Kidney capillary endothelial cell (primary cell): ENCODE results near the gene ZFYVE28.

ENCODE experiments used
- DNase-seq: peaks from one replicate; pipeline ENCODE4 v3.0.0-alpha.2; 2018; ENCODE audit warnings: low spot score

The ZFYVE28 gene

GRCh38 chr4:2259541-2260343, 158.7 kb downstream of the ZFYVE28 start:
- no peak for DNase-seq

GRCh38 chr4:2259036-2259540, 159.4 kb downstream of the ZFYVE28 start:
- DNase-seq: no peak

- DNase-seq: no peak
These were observed 160.1 kb downstream of the ZFYVE28 start for GRCh38 chr4:2258091-2259035.

DNA sequence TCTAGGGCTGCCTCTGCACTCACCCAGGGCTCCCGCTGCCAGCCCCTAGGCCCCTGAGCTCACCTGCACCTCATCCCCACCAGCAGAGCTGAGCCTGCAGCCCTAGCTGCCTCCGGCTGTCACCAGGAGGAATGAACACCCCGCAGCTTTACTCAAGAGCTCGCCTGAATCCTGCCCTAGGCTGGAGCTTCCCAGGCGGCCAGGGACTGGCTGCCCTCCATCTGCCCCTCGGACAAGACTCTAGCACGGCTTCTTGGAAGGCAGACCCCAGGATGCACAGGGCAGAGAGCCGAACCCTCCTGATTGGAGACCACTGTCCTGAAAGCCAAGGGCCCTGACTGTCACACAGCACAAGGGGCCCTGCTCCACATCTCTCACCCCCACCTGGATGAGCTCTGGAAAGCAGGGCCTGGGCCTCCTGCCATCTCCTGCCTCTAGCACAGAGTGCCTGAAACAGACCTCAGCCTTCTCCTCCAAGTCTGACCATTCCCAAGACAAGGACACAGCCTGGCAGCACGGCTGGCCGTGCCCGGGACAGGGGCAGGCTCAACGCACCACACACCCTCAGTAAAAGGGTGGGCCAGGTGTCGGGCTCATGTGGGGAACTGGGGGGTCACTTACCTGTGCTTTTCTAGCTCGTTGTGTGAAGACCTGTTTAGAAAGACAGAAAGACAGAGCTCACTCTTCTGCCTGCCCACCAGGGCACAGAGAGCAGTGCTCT, 160.9 kb downstream of the ZFYVE28 start:
- no peak for DNase-seq

DNA sequence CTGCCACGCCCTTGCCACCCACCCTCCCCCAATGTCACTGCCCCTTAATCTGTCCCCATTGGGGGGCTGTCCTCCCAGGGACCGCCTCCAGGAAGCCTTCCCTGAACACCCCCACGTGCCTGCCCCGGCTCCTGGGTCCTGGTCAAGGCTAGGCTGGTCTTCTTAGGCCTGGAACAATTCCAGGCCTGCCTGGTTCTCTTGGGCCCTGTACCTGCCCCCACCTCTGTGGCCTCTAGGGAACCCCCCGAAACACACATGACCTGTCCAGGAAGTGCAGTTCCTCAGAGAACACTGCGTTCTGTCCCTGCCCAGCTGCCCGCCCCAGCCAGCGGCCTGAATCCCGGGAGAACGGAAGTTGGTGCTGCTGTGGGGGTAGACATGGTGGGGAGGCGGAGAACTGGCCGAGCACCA, 161.7 kb downstream of the ZFYVE28 start:
- peak; percentile 27 for DNase-seq

DNA sequence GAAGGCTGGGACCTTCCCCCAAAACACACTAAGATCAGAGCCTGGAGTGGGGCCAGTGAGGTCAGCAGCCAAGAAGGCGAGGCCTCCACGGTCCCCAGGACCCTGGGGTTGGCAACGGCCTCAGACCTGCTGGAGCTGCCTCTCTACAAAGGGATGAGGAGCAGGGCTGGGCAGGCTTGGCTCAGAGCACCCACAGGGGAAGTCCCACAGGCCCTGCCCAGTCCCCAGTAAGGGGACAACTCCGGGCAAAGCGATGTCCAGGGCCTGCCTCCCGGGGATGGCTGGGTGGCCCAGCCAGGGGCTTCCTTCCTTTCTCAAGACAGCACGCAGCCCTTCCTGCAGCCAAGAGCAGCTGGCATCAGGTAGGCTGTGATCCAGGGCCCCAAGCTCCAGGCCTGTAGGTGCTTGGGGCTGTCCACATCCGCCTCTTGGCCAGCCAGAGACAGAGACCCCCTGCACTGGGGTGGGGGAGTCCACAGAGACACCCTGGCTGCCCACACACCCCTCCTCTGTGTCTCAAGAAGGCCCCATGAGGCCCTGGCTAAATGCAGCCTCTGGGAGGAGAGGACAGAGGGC, 162.2 kb downstream of the ZFYVE28 start:
- DNase-seq: no peak

- no peak for DNase-seq
These were observed 162.8 kb downstream of the ZFYVE28 start for GRCh38 chr4:2255501-2256155.

DNA sequence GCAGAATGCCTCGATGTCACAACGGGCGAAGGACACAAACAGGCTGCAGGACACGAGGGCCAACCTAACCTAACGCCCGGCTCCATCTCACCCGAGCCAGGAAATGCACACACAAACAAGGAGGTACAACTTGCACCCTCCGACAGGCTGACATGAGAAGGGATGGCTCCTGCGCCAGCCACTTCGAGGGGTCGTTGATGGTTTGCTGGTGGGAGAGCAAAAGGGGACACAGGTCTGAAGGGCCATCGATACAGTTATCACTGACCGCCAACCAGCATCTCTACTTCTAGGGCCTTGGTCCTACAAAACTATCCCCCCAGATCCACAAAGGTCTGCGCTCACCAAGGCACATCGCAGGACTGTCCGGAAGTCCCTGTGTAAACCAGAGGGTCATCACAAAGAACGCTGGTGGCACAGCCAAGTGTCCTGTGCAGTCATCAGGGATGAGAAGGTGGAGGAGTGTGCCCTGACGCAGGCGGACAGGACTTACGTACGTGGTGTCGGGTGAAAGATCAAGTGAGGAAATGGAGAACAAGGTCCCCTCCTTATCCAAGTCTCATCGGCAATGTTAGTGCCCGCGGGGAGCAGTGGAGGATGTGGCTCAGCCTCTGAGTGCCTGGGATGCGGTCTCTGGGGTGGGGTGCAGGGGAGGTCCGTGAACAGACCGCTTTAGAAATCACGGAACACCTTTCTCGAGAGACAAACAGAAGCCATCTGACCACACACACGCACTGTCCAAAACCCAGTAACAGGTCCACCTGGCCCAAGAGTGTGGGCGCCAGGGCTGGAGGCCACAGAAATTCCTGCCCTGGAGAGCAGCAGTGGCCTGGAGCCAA, 163.6 kb downstream of the ZFYVE28 start:
- no peak for DNase-seq

DNA sequence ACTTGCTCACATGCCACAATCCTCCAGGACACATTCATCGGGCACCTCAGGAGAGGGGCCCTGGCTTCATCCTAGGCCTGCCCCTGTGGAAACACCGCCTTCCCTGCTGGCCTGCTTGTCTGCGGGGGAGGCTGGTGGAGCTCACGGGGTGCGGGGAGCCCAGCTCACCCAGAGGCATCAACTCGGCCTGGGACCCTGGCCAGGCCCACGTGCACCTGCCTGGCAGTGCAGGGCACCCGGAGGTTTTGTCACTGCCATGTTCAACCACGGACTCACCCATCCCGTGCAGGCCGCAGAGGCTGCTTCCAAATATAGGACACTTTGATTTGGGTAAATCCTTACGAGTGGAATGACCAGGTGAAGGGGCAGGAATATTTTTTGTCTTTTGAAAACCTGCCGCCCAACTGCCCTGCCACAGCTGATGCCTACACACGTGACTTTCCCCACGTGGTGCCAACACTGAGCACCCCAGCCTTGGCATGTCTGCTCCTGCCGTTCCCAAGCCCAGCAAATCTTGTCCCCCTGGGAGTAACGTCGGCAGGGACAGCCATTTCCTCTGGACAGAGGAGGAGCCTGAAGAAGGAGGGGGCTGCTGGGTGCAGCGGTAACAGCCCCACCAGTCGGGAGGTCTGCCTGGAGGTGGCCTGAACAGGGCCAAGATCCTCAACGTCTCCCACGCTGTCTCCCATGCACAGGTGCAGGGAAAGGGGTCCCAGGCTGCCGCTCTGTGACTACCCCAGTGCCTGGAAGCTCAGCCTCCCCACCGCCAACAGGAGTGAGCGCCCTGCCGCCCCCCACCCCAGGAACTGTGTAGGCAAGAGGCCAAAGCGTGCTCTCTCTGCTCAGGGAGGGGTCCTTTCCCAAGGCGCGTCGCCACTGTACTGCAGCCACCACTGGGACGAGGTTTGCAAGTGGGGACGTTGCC, 165.0 kb downstream of the ZFYVE28 start:
- no peak for DNase-seq

DNA sequence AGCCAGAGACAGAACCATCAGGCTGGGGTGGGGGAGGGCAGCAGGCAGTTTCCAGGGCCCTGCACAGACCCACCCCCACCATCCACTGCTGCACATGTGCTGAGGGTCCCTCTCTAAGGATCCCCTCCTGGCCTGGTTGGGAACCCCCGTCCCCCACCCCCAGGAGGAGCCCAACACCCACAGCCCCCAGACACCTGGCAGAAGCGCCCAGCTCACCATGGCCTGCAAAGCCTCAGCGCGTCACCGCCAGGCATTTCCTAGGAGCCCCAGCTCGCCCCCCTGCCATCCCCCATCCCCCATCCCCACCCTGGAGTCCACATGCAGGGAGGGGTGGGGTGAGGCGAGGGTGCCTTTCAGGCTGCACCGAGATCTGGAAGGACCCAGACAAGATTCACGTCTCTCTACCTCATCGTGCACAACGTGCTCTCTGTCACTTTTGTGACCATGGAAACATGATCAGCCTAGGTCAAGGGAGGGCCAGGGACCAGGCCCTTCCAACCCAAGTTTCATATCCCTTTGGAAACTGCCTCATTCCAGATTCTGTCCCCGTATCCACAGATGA, 165.8 kb downstream of the ZFYVE28 start:
- DNase-seq: no peak

- DNase-seq: no peak
These were observed 166.5 kb downstream of the ZFYVE28 start for GRCh38 chr4:2251795-2252529.

- no peak for DNase-seq
These were observed 167.2 kb downstream of the ZFYVE28 start for GRCh38 chr4:2251073-2251794.

DNA sequence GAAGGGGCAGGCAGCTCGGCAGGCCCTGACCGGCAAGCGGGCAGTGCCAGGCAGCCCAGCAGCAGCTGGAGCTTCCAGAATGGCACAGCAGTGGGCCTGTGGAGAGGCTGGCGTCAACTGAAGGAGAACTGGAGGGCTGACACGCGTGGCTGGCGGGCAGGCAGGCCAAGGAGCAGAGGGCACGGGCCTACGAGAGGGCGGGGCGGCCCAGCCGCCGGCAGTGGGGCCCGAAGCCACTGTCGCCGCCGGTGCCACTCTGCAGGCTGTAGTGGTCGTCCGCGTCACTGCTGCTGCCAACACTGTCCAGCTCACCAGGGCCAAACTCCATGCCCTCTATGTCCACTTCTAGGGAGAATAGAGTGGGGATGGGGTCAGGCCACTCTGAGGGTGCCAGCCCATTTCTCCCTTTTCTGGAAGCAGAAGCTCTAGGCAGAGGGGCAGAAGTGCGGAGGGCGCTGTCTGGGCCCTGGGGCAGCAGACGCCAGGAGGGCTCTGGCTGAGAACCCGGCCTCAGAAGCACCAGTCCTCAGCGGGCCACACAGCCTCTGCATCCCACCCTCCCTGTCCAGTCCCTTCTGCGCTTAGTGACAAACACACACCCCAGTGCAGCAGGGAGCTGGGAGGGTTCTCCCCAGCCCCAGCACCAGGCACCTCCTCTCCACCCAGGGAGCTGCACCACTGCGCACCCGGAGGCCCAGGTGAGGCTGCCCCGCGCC, 167.9 kb downstream of the ZFYVE28 start:
- no peak for DNase-seq

DNA sequence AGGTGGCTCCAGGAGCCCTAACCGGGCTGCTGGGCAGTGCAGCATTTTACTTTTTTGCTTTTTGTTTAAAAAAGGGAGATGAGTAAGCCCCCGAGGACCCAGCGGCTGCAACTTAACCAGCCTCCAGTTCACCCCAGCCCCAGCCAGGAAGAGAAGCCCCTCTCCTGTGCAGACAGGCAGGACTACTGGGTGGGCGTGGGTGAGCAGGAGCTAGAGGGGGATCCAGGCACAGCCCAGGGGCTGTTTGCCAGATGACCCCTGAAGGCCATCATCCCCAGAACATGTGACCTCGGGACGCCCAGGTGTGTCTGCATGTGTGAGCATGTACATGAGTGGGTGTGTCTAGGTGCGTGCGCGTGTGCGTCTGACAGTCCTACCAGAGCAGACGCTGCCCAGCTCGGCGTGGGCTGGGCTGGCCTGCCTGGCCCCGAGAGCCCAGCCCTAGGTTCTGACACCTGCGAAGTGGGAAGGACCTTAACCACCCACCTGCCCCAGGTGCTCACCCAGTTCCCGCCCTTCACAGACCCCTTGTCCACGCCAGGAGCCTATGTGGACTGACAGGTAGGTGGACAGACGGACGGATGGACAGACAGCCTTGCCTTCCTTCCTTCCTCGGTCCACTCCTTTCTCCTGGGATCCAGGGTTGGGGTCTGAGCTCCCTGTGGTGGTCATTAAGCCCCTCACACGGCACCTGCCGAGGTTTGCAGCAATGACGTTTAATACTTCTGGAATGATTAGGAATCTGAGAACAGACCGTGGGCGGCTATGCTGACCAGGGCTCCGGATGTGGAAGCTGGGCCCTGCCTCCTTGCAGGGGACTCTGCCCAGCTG, 168.7 kb downstream of the ZFYVE28 start:
- DNase-seq: no peak

- no peak for DNase-seq
These were observed 169.6 kb downstream of the ZFYVE28 start for GRCh38 chr4:2248821-2249261.
